ENCODE results near the gene LMF1. TPM values are rescaled to one million over a fixed set of nuclear protein-coding genes. Genes with fewer than 3 reads are reported as not detected.

Gene LMF1
- polyA plus RNA-seq, 1 donor (not counting 4 experiments of a cell fraction or from before 2014, with no cell fraction given) = 3.1 TPM

GRCh38 chr16:892006-892405, 78.8 kb downstream of the LMF1 start:
- DNase-seq (ENCODE audit: low read depth, low spot score) (no peak), FAIRE-seq (no peak)
- Histone ChIP-seq H3K9ac (ENCODE audit: control insufficient read depth, extremely low read depth, insufficient read depth, low read length) (no peak overlapping the region), H3K4me2 (ENCODE audit: control insufficient read depth, extremely low read depth, insufficient read depth, low read depth, low read length) (no peak overlapping the region), H3K9me3 (ENCODE audit: control insufficient read depth, low read depth, low read length) (no peaks in the 10 kb centered on the region), H3K4me1 (ENCODE audit: control insufficient read depth, extremely low read depth, insufficient read depth, low read length) (no peaks in the 10 kb centered on the region), H4K20me1 (ENCODE audit: control insufficient read depth, extremely low read depth, insufficient read depth, low read length) (no peaks in the 10 kb centered on the region), H3K9me1 (ENCODE audit: control insufficient read depth, extremely low read depth, insufficient read depth, low read length) (no peaks in the 10 kb centered on the region), H3K27ac (ENCODE audit: control insufficient read depth, insufficient read depth, low read length) (no peak overlapping the region), H3K36me3 (ENCODE audit: control insufficient read depth in 2 of 2, extremely low read depth in 1 of 2, insufficient read depth in 2 of 2, low read length in 2 of 2) (no peaks in the 10 kb centered on the region), H3K27me3 (ENCODE audit: control insufficient read depth, extremely low read depth, insufficient read depth, low read length) (peaks cover 4% of the 10 kb centered on the region), H3K4me3 (ENCODE audit: control insufficient read depth in 2 of 3, extremely low read depth in 1 of 3, insufficient read depth in 2 of 3, low read depth in 1 of 3, low read length in 3 of 3) (no peak overlapping the region), H3K79me2 (ENCODE audit: control insufficient read depth, insufficient read depth, low read length) (no peaks in the 10 kb centered on the region), H2AFZ (ENCODE audit: control insufficient read depth, low read length) (no peak overlapping the region)
- dilution Hi-C loops (cut with MboI; ENCODE audit: extremely low pct_ligation_motif_present, low sequenced_read_pairs) = no loop called here
- TF ChIP-seq EZH2 (IDR thresholded peaks at IDR 0.05; ENCODE audit: low read length) (no peak), CTCF (optimal IDR thresholded peaks at IDR 0.05 in 1 of 3, IDR thresholded peaks at IDR 0.05 in 1 of 3, conservative IDR thresholded peaks at IDR 0.05 in 1 of 3; ENCODE audit: extremely low read depth in 1 of 3, insufficient read depth in 2 of 3, low read length in 3 of 3) (no peak)

GRCh38 chr16:891353-891740, 79.4 kb downstream of the LMF1 start:
- no peak for DNase-seq (ENCODE audit: low read depth, low spot score)

More at GRCh38 chr16:891353-891740, 79.4 kb downstream of the LMF1 start:
- H3K4me1 ChIP-seq (ENCODE audit: control insufficient read depth, extremely low read depth, insufficient read depth, low read length) = no peaks in the 10 kb centered on the region
- no peak overlapping the region for H3K4me3 ChIP-seq (ENCODE audit: control insufficient read depth in 2 of 3, extremely low read depth in 1 of 3, insufficient read depth in 2 of 3, low read depth in 1 of 3, low read length in 3 of 3)
- H3K79me2 ChIP-seq (ENCODE audit: control insufficient read depth, insufficient read depth, low read length) = no peaks in the 10 kb centered on the region
- no peak overlapping the region for H2AFZ ChIP-seq (ENCODE audit: control insufficient read depth, low read length)
- dilution Hi-C loops (cut with MboI; ENCODE audit: extremely low pct_ligation_motif_present, low sequenced_read_pairs) = no loop called here
- no peaks in the 10 kb centered on the region for H3K9me3 ChIP-seq (ENCODE audit: control insufficient read depth, low read depth, low read length)
- no peaks in the 10 kb centered on the region for H4K20me1 ChIP-seq (ENCODE audit: control insufficient read depth, extremely low read depth, insufficient read depth, low read length)
- H3K4me2 ChIP-seq (ENCODE audit: control insufficient read depth, extremely low read depth, insufficient read depth, low read depth, low read length) = no peak overlapping the region
- no peak overlapping the region for H3K9ac ChIP-seq (ENCODE audit: control insufficient read depth, extremely low read depth, insufficient read depth, low read length)
- H3K27ac ChIP-seq (ENCODE audit: control insufficient read depth, insufficient read depth, low read length) = no peak overlapping the region
- H3K36me3 ChIP-seq (ENCODE audit: control insufficient read depth in 2 of 2, extremely low read depth in 1 of 2, insufficient read depth in 2 of 2, low read length in 2 of 2) = no peaks in the 10 kb centered on the region
- no peaks in the 10 kb centered on the region for H3K9me1 ChIP-seq (ENCODE audit: control insufficient read depth, extremely low read depth, insufficient read depth, low read length)
- no peak for FAIRE-seq
- TF ChIP-seq CTCF (optimal IDR thresholded peaks at IDR 0.05 in 1 of 3, IDR thresholded peaks at IDR 0.05 in 1 of 3, conservative IDR thresholded peaks at IDR 0.05 in 1 of 3; ENCODE audit: extremely low read depth in 1 of 3, insufficient read depth in 2 of 3, low read length in 3 of 3) = no peak
- no peak for TF ChIP-seq EZH2 (IDR thresholded peaks at IDR 0.05; ENCODE audit: low read length)
- H3K27me3 ChIP-seq (ENCODE audit: control insufficient read depth, extremely low read depth, insufficient read depth, low read length) = peaks cover 6% of the 10 kb centered on the region

Measured in keratinocyte (primary cell).